ENCODE measurements around the gene ABCA1.

GRCh38 chr9:104941597-104941996, 13.6 kb upstream of the ABCA1 start:
- TF ChIP-seq CTCF (IDR thresholded peaks at IDR 0.05), result no peak
- TF ChIP-seq POLR2A (IDR thresholded peaks at IDR 0.05), result no peak

All from Peyer's patch (tissue), 4 donors.